Hepatocyte (in vitro differentiated cells): ENCODE measurements around the gene MEAK7. TPM values are rescaled to one million over a fixed set of nuclear protein-coding genes. Genes with fewer than 3 reads are reported as not detected.

Experiments
- DNase-seq: peaks from one replicate; pipeline ENCODE4 v3.0.0-alpha.2; 2016; ENCODE audit warnings: low spot score
- H2AFZ ChIP-seq: fragments of 200-600 bp; sonication (generic); 2 replicates; pipeline ENCODE4 v1.6.0; 2016; ENCODE audit warnings: antibody characterized with exemption, mild to moderate bottlenecking
- H3K27ac ChIP-seq: fragments of 200-600 bp; sonication (generic); 2 replicates; pipeline ENCODE4 v1.5.1; 2016; ENCODE audit warnings: mild to moderate bottlenecking
- H3K27me3 ChIP-seq: fragments of 200-600 bp; sonication (generic); 2 replicates; pipeline ENCODE4 v1.6.1; 2016
- H3K36me3 ChIP-seq: fragments of 200-600 bp; sonication (generic); replicated peaks from 2 replicates; pipeline ENCODE4 v1.5.1; 2016; ENCODE audit warnings: low read depth; ENCODE audit not compliant: insufficient read depth
- H3K4me1 ChIP-seq: fragments of 200-600 bp; sonication (generic); 2 replicates; pipeline ENCODE4 v1.5.1; 2016; ENCODE audit warnings: mild to moderate bottlenecking, moderate library complexity; ENCODE audit not compliant: insufficient read depth
- H3K4me2 ChIP-seq: fragments of 200-600 bp; sonication (generic); 2 replicates; pipeline ENCODE4 v1.6.0; 2016
- H3K4me3 ChIP-seq: fragments of 200-600 bp; sonication (generic); 2 replicates; pipeline ENCODE4 v1.5.1; 2016; ENCODE audit warnings: mild to moderate bottlenecking
- H3K79me2 ChIP-seq: fragments of 200-600 bp; sonication (generic); 2 replicates; pipeline ENCODE4 v1.6.0; 2017; ENCODE audit warnings: mild to moderate bottlenecking
- H3K9me2 ChIP-seq: fragments of 200-600 bp; sonication (generic); replicated peaks from 2 replicates; pipeline ENCODE4 v1.6.0; 2017; ENCODE audit warnings: mild to moderate bottlenecking; ENCODE audit not compliant: insufficient read depth
- H3K9me3 ChIP-seq: fragments of 200-600 bp; sonication (generic); 2 replicates; pipeline ENCODE4 v1.5.1; 2016; ENCODE audit warnings: low read depth, mild to moderate bottlenecking
- H4K20me1 ChIP-seq: fragments of 200-600 bp; sonication (generic); 2 replicates; pipeline ENCODE4 v1.6.0; 2016; ENCODE audit warnings: mild to moderate bottlenecking; ENCODE audit not compliant: insufficient read depth, poor library complexity, severe bottlenecking
- CTCF ChIP-seq: fragments of 200-600 bp; sonication (generic); IDR thresholded peaks from 2 replicates; pipeline ENCODE4 v1.5.1; 2016; ENCODE audit warnings: antibody characterized with exemption, mild to moderate bottlenecking; ENCODE audit not compliant: poor library complexity
- EZH2 ChIP-seq: fragments of 200-600 bp; sonication (generic); IDR thresholded peaks from 2 replicates; pipeline ENCODE4 v1.6.1; 2016; ENCODE audit warnings: antibody characterized with exemption, mild to moderate bottlenecking, borderline replicate concordance
- EZH2phosphoT487 ChIP-seq: fragments of 200-600 bp; sonication (generic); IDR thresholded peaks from one replicate; pipeline ENCODE4 v1.6.1; 2018; ENCODE audit warnings: antibody characterized with exemption, mild to moderate bottlenecking, low read depth, moderate library complexity; ENCODE audit not compliant: unreplicated experiment, severe bottlenecking
- WGBS: methylation state at CpG from one replicate; pipeline ENCODE4 v1.1.6; 2016; ENCODE audit warnings: low lambda C conversion rate; ENCODE audit errors: missing lambda C conversion rate; 5-methylcytosine and 5-hydroxymethylcytosine counted together
- polyA plus RNA-seq: library from polyadenylated mRNA; unstranded; fragments of >200 nt; fragmentation: Nextera tagmentation; extraction: Ambion mirVana; gene quantifications from 2 replicates; pipeline ENCODE4 v1.2.1, GENCODE V29; 2016
- total RNA-seq: library from RNA; depleted of rRNA; stranded (reverse); fragments of >200 nt; gene quantifications from 2 replicates; pipeline ENCODE4 v1.2.3, GENCODE V29; 2014

The MEAK7 gene
- total and polyA plus RNA-seq, 2 experiments from 2014 or later, result 21.6 to 29.7 TPM

- no peaks in the 10 kb centered on the region for H4K20me1 ChIP-seq
- no peak overlapping the region for H3K4me3 ChIP-seq
- DNase-seq, result no peak
- no peak overlapping the region for H3K4me2 ChIP-seq
- no peak overlapping the region for H3K27ac ChIP-seq
- no peaks in the 10 kb centered on the region for H3K36me3 ChIP-seq
- H3K9me3 ChIP-seq, result no peaks in the 10 kb centered on the region
- H3K4me1 ChIP-seq, result no peaks in the 10 kb centered on the region
- no peak for TF ChIP-seq EZH2
- no peak for TF ChIP-seq CTCF
- no peak for TF ChIP-seq EZH2phosphoT487
- no peaks in the 10 kb centered on the region for H3K79me2 ChIP-seq
- no peaks in the 10 kb centered on the region for H3K9me2 ChIP-seq
- no peaks in the 10 kb centered on the region for H3K27me3 ChIP-seq
- no peak overlapping the region for H2AFZ ChIP-seq
- 98% methylated on average over 2 of the region's 2 CpGs for WGBS
These were observed 38.8 kb upstream of the MEAK7 start for GRCh38 chr16:84543253-84543652.

- 74% methylated on average over 7 of the region's 7 CpGs for WGBS
These were observed 37.7 kb upstream of the MEAK7 start for GRCh38 chr16:84541999-84542817.

GRCh38 chr16:84540194-84540593 lies 35.7 kb upstream of the MEAK7 start:
- no peak for DNase-seq
- H3K27ac ChIP-seq, result no peak overlapping the region
- no peak overlapping the region for H2AFZ ChIP-seq
- H3K9me3 ChIP-seq, result no peaks in the 10 kb centered on the region
- H3K27me3 ChIP-seq, result no peaks in the 10 kb centered on the region
- no peaks in the 10 kb centered on the region for H3K4me1 ChIP-seq
- no peaks in the 10 kb centered on the region for H3K36me3 ChIP-seq
- no peaks in the 10 kb centered on the region for H3K9me2 ChIP-seq
- no peaks in the 10 kb centered on the region for H3K79me2 ChIP-seq
- 94% methylated on average over 4 of the region's 4 CpGs for WGBS
- H4K20me1 ChIP-seq, result no peaks in the 10 kb centered on the region
- TF ChIP-seq EZH2phosphoT487 (no peak), EZH2 (no peak), CTCF (no peak)
- H3K4me3 ChIP-seq, result no peak overlapping the region
- no peak overlapping the region for H3K4me2 ChIP-seq

More at GRCh38 chr16:84541999-84542817, 37.7 kb upstream of the MEAK7 start:
- Histone ChIP-seq H3K27ac (no peak overlapping the region), H3K9me2 (no peaks in the 10 kb centered on the region), H3K4me3 (no peak overlapping the region), H3K4me1 (no peaks in the 10 kb centered on the region), H3K79me2 (no peaks in the 10 kb centered on the region), H3K9me3 (no peaks in the 10 kb centered on the region), H3K4me2 (no peak overlapping the region), H2AFZ (no peak overlapping the region), H3K27me3 (no peaks in the 10 kb centered on the region), H3K36me3 (no peaks in the 10 kb centered on the region), H4K20me1 (no peaks in the 10 kb centered on the region)
- no peak for TF ChIP-seq EZH2
- TF ChIP-seq CTCF, result no peak
- no peak for TF ChIP-seq EZH2phosphoT487
- no peak for DNase-seq
